HG02571 (cell line): ENCODE data around the gene TMEM45A.
"Not testable (repeated sequence)": the region's sequence is repeated elsewhere in the genome, so short reads cannot be mapped to it uniquely, and the experiment has no call there.

Source experiments
- ATAC-seq: cut with Tn5 transposase; IDR thresholded peaks from one replicate; pipeline ENCODE4 v1.9.1; 2021; ENCODE audit warnings: mild to moderate bottlenecking, moderate library complexity; ENCODE audit not compliant: unreplicated experiment

TMEM45A gene

DNA sequence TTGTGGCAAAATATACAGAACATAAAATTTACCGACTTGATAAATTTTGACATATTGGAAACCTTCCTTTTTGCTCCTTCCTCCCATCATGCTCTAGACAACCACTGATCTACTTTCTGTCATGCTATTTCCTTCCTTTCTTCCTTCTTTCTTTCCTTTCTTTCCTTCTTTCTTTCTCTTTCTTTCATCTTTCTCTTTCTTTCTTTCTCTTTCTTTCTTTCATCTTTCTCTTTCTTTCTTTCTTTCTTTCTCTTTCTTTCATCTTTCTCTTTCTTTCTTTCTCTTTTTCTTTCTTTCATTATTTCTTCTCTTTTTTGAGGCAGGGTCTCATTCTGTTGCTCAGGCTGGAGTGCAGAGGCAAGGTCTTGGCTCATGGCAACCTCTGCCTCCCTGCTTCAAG, 8.9 kb upstream of the TMEM45A start:
- ATAC-seq = no peak

DNA sequence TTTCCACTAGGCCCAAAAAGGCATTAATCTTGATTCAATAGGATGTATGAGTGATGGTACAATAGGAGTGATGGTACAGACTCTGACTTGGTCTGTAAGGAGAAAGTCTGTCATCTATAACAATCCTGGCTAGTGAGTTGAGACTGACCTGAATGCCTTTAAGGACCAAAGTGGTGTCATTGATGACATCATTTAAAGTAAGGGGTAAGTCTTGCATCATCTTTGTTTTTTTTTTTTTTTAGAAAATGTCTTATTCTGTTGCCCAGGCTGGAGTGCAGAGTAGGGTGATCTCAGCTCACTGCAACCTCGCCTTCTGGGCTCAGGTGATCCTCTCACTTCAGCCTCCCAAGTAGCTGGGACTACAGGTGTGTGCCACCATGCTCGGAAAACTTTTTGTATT, 5.6 kb upstream of the TMEM45A start:
- no peak for ATAC-seq

DNA sequence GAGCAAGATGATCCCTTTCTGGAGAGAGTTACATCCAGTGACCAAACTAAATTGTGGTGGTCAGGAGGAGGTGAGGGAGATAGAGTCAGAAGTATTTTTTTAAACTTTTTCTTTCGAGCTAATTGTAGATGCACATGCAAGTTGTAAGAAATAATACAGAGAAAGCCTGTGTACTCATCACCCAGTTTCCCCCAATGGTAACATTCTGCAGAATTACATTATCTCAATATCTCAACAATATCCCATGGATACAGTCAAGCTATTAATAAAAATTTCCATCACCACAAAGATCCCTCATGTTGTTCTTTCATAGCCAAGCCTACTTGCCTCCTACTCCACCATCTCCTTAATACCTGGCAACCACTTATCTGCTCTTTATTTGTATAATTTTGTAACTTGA, 3.3 kb upstream of the TMEM45A start:
- ATAC-seq = no peak

DNA sequence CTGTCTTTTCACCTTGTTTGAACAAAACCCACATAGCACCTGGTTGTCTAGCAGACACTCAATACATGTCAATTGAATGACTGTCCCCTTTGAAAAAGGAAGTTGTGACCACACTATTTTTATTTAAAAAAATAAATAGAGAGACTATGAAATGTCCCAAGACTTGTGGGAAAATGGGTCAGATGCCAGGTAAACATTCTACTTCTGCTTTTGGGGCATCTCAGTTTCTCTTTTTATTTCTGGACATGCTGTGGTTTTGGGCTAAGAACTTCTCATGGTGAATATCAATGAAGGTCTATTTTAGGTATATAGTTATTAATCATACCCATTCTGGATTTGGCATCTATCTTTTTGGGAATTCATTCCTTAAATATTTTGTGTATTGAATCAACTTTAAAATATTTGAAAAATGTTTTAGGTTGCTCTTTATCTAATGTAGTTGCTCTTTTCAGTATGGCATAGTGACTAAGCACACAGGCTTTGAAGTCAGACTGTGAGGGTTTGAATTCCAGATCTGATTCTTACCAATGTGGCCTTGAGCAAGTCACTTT, 4.4 kb downstream of the TMEM45A start:
- ATAC-seq = peak; percentile 24

DNA sequence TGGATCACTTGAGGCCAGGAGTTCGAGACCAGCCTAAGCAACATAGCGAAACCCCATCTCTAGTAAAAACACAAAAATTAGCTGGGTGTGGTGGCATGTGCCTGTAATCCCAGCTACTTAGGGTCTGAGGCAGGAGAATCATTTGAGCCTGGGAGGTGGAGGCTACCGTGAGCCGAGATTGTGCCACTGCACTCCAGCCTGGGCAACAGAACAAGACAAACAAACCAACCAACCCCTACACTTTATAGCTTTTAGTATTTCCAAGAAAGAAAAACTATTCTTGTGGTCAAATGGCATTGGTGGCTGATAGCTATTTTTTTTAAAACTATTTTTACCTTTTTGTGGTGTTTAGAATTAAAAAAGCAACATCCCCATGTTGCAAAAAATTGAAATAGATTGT, 7.2 kb downstream of the TMEM45A start:
- no peak for ATAC-seq

DNA sequence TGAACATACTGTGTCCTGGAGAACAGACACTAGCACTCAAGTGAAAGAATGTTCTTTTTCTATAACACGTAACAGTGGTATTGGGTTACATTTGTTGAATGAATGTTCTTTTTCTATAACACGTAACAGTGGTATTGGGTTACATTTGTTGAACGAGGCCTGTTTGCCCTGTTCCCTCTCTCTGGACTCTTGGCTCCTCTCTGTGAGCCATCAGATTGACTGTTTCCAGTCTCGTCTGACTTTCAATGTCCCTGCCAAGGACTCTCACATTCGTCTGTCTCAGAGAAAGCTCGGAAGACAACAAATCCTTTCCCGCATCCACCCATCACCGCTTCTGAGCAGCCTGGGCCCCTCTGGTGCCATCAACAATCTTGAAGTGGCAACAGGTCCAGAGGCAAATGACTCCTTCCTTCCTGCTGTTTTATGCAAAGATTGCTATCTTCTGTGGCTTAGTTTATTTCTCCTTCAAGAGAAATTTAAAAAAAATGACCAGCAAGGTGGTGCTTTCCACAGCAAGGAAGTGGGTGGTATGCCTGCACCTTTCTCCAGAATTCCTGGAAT, 8.0 kb downstream of the TMEM45A start:
- no peak for ATAC-seq

DNA sequence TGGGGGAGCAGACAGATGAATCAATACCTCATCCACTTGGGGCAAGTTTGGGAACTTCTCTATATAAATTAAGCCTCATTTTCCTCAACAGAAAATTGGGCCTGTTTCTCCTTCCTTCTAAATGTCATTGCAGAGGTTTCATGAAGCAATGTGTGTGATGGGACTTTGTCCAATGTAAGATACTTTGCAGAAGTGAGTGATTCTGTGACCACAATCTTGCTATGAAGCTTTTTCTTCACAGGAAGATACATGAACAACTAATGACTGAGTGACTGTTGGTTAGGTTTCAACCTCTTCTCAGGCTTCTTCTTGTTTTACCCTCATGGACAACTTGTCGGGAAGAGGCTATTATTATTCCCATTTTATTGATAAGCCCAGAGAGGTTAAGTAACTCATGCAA, 11.0 kb downstream of the TMEM45A start:
- ATAC-seq = no peak

DNA sequence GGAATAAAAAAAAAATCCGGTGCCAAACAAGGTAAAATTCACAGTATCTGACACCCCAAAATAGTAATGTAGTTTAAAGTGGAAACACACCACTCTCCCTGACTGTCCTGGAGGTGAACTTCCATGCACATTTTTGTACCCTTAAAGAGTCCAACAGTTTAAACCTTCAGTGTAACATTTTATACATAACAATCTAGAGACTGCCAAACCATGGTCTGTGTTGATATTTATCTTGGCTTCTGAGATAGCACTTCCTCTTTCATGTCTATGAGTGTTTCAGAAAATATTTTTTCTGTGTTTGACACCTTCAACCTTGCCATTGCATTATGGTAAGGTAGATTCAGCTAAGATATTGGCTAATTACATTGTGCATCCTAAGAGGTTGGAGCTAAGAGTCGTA, 13.9 kb downstream of the TMEM45A start:
- ATAC-seq = no peak

DNA sequence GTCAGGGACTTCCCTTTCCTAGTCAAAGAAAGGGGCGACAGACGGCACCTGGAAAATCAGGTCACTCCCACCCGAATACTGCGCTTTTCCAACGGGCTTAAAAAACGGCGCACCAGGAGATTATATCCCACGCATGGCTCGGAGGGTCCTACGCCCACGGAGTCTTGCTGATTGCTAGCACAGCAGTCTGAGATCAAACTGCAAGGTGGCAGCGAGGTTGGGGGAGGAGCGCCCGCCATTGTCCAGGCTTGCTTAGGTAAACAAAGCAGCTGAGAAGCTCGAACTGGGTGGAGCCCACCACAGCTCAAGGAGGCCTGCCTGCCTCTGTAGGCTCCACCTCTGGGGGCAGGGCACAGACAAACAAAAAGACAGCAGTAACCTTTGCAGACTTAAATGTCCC, 17.4 kb downstream of the TMEM45A start:
- ATAC-seq = not testable (repeated sequence)

DNA sequence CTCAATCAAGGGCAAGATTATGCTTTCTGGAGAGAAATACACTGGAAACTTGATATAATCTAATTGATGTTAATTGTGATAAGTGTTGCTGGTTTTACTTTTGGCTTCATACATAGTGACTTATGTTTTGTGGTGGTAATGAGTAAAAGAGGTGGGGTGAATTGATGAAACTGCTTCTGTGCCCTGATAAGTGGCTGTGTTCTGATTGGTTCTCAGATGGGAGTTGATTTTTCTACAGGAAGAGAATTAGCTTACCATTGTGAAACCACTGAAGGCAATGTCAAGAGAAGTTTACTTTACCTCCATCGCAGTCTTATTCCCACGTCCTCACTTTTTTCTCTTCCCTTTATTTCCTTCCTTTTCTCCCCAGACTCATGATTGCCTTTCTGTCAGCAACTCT, 23.8 kb downstream of the TMEM45A start:
- no peak for ATAC-seq

DNA sequence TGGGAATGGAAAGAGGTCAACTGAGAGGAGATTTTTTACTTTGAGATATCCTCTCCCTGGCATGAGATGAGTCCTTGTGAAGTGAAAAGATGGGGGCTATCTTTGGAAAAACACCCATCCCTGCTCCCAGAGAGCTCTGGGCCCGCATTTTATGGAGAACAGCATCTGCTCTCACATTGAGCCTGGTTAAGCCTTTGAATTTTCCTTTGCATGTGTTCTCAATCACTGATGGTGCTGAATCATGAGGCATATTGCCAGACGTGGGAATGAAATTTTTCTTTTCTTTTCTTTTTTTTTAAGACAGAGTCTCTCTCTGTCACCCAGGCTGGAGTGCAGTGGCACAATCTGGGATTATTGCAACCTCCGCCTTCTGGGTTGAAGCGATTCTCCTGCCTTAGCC, 24.4 kb downstream of the TMEM45A start:
- ATAC-seq = no peak

DNA sequence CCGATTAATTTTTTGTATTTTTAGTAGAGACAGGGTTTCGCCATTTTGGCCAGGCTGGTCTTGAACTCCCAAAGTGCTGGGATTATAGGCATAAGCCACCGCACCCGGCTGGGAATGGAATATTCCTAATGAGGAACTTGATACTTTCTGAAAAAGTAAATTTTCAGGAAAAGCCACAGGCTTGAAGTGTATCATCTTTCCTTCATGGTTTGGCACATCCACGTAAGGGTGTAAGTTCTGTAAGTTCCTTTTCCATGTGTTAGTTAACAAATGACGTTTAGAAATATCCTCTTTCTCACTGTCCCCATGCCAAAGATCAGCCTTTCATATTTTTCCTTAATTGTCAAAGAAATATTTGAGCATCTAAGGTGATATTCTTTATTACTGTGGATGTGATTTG, 24.9 kb downstream of the TMEM45A start:
- no peak for ATAC-seq

DNA sequence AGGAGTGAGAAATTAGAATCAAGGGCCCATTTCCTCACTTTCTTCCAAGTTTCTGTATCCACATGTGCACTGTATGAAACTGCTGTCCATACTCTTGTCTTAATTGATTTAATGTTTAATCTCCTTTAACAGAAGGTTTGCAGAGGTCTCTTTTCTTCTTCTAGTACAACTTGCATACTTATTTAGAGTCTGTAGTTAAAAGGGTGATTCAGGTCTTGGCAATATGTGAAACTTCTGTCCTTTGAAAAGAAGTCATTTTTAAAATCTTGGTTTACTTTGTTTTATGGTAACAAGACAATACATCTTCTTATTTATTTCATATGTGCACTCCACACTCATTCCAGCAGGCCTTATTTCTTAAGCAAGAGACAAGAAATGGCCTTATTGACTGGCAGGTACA, 25.8 kb downstream of the TMEM45A start:
- no peak for ATAC-seq

DNA sequence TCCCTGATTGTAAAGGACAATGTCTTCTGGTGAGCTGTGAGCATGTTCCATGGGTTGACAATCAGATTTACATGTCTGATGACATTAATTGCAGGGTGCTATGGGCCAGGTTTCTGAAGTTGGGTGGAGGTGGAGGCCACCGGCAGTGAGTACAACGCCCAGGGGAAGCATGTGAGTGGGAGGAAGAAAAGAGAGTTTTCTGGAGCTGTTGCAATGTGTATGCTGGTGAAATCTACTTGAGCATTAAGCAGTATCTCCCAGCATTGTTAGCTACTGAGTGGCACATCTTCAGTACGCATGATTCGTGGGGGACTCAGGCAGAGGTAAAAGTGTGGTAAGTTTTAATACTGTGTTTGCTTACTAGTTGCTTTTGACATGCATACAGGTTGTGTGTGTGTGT, 26.6 kb downstream of the TMEM45A start:
- no peak for ATAC-seq

DNA sequence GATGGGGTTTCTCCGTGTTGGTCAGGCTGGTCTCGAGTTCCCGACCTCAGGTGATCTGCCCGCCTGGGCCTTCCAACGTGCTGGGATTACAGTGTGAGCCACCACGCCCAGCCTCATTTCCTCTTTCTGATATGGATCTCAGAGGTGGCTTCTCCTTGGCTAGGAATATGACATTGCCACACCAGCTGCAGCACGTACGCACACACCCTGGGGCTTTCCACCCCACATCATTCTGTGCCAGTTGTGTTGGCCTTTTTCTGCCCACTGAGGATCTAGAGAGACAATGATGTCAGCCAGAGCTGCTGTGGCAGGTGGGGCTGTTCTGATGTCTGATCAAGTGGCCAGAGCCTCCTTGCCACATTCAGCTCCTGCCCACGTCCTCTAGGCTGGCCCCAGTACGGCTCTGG, 29.0 kb downstream of the TMEM45A start:
- peak; percentile 70 for ATAC-seq

DNA sequence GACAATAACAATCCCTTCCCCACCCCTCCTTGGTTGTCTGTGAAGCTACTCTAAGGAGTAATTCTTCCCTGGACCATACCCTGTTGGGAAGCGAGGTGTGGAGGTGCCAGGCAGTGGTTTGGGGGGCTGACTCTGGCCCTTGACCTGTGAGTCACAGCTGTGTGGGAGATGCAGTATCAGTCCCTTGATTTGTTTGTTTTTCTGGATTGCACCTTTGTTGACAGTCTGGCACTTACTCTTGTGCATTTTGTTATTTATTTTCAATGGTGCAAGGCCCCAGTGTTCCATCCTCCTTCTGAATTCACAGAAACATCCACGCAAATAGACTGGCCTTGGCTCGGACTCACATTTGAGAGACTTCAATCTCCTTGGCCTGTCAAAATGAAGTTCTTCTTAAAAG, 29.7 kb downstream of the TMEM45A start:
- ATAC-seq = no peak

DNA sequence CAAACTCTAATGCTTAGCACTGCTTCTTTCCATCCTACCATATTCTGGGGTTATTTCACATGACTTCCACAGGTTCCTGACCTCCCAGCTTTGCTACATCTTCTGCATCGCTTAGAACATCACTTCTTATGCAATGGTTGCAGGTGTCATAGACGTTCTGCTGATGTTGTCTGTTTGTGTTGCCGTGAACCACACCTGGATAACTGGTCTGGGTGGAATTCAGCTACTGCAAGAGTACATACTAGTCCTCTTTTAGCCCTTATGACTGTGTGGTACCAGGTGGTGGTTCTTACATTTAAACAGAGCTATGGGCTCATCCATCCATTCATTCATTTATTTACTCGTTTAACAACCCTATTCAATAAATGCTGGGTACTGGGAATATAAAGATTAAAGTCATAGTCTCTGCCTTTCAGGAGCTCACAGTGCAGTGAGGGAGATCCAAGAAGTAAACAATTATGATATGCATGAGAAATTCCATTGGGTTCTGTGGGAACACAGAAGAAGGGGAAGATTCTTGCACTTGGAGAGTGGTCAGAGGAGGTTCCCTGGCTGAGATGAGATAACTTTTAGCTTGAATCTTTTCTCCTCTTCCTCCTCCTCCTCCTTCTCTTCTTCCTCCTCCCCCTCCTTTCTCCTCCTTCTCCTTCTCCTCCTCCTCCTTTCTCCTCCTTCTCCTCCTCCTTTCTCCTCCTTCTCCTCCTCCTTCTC, 30.8 kb downstream of the TMEM45A start:
- ATAC-seq = no peak

DNA sequence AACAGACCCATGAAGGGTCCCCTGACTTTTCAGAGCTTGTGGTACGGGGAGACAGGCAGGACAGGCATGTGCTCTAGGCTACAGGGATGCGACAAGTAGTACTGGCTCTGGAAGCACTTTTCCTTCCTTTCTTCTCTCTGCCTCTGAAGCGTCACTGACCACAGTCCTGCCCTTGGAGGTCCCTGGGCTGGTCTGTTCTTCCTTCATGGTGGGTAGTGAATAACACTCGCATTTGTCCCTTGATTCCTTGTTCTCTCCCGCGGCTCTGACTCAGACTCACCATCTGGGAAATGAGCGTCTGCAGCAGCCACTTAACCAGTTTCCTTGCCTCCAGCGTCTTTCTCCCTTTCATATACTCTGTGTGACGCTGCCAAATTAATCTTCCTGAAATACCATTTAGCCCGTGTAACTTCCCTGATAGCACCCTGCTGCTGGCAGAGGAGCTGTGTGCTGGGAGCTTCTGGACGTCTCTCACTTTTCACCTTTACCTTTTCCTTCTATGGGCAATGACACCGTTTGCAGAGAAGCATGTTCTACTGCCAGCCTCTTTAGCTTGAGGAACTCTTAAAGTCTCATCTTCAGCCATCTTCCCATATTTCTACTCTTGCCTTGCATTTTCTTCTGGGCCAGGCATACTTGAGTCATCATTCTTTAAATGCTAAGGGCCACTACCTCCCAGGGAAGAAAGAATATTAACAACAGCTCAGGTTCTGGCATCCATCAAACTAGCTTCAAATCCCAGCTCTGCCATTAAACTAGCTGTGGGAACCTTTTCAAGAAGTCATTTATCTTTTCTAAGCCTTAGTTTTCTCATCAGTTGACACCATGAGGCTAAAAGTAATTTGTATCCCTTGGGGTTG, 33.6 kb downstream of the TMEM45A start:
- ATAC-seq = no peak

DNA sequence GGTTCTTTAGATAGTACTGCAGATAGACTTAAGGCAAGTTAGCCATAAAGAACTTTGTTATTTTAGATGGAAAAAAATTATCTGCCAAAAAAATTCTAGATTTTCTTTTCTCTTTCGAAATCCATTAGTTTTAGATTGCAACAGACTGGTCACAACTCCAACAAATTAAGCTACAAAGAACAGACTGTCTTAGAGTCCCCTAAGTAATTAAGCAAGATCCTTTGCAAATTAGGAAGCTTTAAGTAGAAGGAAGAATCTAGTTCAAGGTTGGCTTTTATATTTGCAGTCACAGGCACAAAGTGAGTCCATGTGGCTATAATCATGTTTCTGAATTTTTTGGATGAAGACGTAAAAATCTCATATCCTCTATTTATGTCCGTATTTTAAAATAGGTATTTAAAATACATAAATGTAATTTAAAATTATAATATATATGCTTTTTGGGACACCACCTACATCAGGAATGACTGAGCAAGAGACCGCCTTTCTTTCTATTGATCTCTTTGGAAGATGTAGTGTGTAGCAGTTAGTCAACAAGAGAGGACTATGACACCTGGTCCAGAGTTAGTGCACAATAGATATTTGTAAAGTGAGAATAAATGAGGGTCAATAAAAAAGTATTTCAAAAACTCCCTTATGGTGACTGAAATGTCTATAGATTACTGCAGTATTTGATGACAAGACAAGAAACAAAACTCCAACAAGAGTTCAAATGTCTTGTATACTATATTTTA, 34.4 kb downstream of the TMEM45A start:
- no peak for ATAC-seq

DNA sequence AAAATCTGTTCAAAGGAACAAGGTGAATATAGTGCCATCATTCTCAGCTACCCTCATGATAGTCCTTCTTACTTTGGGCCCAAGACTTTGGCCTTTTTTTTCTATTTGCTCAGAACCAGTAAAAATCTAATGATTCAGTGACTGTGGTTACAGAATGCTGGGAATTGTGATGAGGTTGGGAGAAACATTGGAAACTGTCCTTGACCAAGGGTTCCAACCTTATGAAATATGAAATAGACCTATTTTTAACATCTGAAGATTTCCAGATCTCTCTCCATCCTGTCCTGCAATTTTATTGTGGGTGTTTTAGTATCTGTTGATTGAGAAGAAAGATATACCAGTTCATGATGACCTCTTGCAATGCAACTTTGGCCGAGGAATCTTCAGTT, 34.9 kb downstream of the TMEM45A start:
- no peak for ATAC-seq

DNA sequence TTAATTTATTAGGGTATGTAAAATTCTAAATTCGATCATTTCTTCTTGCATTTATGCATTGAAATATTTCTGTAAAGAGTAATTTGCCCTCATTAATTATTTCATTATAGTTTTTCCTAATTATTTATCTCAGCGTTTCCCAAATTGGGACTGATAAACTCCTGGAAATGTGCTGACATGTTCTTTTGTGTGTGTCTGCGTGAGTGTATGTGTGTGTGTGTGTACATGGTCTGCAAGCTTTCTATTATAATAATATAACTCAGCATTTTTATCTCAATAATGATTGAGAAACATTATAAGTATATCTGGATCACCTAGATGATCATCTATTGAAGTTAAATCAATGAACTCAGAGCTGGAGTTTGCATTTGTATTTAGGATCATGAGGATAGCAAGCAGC, 38.7 kb downstream of the TMEM45A start:
- ATAC-seq = no peak
